Daoy (cell line): Measurements from ENCODE around the gene RPS4Y1. TPM values are rescaled to one million over a fixed set of nuclear protein-coding genes. Genes with fewer than 3 reads are reported as not detected.

Experiments
- DNase-seq: peaks from one replicate; pipeline ENCODE4 v3.0.0-alpha.2; 2015; ENCODE audit warnings: low read depth
- total RNA-seq: library from RNA; depleted of rRNA; stranded (reverse); fragments of >200 nt; shearing (Covaris generic); gene quantifications from 2 replicates; pipeline ENCODE4 v1.2.3, GENCODE V29; 2014; rRNA removed

Gene RPS4Y1
- total RNA-seq, 1 experiment from 2014 or later: 4.2 TPM

DNA sequence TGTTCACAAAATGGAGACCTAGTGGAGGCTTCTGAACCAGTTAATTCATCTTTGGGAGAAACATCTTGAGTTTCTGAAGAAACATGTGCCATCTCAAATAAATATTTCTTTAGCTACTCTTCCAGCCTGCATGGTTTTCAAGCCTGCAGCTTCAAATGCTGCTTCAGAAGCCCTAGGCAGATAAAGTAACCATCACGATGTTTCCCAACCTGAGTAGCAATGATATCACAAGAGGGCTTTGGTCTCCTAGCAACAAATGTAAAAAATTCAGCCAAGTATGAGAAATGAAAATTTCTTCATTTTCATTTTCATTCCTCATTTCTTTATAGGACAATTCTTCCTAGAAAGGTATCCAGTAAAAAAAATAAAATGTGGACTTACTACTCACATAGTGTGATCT, 42.2 kb downstream of the RPS4Y1 start:
- no peak for DNase-seq

DNA sequence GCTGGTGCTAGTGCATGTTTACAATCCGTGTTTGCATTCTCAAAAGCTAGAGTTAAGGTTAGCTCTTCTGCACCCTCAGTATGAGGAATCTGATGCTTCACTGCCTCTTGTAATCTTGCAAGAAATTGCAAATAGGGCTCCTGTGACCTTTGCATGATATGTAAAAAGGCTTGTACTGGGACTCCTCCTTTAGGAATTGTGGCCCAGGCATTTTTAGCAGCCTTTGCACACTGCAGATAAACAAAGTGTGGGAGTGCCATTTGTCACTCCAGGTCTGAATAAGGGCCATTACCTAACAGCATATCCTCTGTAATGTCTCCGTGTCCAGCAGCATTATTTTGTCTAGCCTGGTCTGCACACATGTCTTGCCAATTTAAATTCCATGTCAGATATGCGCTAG, 44.5 kb downstream of the RPS4Y1 start:
- no peak for DNase-seq

DNA sequence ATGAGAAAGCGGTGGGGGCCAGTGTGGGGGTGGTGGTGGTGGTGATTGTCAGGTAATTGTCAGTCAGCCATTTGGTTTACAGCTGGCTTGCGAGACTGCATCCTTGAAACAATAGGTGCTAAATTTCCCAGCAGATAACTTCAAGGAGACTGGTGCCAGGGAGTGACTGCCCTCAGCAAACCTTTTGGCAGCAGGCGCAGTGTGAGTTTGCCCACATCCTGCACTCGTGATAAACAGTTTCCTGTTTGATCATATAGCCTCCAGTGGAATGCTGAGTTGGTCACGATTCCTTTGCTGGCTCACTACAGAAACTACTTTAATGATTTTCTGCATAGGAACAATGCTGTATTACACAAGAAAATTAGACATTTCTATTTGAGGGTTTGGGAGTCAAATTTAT, 46.0 kb downstream of the RPS4Y1 start:
- DNase-seq: no peak

DNA sequence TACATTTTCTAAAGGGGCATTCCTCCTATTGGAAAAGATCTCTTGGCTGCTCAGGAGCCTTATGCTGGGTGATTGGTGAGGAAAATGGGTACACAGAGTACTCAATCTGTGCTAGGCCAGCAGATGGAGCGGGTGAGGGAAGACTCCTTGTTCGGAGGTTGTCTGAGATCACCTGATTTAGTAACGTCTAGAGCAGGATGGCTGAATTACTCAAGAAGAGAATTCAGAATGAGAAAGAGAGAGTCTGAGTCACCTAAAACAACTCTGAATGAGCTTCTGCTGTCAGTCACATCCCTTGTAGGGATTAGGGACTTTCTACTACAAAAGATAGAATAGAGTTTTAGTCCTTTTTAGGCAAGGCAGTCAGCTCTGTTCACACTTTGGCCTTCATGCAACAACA, 46.6 kb downstream of the RPS4Y1 start:
- DNase-seq: no peak

DNA sequence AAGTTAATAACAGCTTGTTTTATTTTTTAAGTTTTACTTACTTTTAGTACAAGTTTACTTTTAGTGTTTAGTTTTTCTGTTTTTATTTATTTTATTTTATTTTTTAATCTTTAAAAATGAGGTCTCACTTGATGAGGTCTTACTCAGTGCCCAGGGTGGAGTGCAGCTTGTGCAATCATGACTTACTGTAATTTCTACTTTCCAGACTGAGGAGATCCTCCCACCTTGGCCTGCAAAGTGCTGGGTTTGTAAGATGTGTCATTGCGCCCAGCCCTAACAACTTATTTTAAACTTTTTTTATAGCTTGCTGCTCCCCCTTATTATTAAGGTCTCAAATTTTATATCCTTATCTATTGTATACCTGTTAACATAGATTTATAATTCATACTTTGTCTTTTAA, 52.1 kb downstream of the RPS4Y1 start:
- no peak for DNase-seq

DNA sequence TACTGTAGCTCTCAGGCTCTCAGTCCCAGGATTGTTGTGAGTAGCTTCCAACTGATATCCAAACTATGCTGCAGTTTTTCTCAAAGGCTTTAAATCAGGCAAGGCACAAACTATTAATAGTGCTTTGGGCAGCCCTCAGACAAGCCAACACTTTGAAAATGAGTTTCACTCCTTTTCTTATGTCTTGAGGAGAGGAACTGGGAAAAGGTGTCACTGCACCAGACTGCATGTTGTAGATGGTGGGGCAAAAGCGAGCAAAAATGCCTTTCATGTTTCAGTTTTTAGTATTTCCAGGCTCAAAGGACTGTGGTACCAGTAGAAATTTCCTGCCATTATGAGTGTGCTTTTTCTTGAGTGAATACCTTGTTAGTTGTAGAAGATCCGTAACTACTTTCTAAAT, 54.6 kb downstream of the RPS4Y1 start:
- no peak for DNase-seq

DNA sequence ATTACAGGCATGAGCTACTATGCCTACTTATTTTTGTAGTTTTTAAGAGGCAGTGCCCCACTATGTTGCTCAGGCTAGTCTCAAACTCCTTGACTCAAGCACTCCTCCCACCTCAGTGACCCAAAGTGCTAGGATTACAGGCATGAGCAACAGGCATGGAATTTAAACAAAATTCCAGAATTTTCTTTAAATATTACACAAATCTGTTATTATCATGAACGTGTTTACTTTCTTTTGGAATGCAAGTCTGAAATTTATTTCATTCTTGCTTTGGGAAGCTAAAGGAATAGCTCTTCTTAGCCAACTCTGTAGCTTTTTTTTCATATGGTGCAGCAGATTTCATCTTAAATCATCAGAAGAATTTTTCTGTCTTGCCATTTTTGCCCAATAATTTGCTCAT, 66.0 kb downstream of the RPS4Y1 start:
- no peak for DNase-seq

DNA sequence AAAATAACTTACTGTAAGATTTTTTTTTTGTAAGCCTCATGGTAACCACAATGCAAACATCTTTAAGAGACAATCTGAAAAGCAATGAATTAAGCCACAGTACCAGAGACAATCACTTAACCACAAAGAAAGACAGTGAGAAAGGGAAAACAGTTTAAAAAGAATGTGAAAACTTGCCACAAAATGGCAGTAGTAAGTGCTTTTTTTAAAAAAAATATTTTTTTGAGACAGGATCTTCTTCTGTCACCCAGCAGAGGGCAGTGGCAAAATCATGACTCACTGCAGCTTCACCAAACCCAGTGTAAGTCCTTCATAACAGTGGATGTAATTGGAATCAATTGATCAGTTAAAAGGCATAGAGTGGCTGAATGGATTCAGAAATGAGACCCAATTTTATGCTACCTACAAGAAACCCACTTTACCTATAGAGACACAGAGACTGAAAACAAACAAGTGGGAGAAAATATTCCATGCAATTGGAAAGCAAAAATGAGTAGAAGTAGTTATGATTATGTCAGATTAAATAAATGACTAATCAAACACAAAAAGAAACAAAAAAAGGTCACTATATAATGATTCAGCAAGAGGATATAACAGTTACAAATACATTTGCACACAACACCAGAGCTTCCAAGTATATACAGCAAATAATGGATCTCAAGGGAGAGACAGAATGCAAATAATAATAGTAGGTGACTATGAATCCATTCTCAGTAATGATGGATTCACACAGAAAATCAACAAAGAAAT, 71.8 kb downstream of the RPS4Y1 start:
- DNase-seq: no peak

Other genes with a start within 250 kb of the RPS4Y1 start
- gene SRY, start 53.9 kb upstream of the RPS4Y1 start, total RNA-seq: not detected in 2 replicates
- gene ZFY, start 93.8 kb downstream of the RPS4Y1 start, total RNA-seq: 0.17 TPM in 1 of 2 replicates, not detected in the other